ENCODE measurements around the gene SPRYD4.
"Not testable (repeated sequence)": the region's sequence is repeated elsewhere in the genome, so short reads cannot be mapped to it uniquely, and the experiment has no call there.

SPRYD4 gene

DNA sequence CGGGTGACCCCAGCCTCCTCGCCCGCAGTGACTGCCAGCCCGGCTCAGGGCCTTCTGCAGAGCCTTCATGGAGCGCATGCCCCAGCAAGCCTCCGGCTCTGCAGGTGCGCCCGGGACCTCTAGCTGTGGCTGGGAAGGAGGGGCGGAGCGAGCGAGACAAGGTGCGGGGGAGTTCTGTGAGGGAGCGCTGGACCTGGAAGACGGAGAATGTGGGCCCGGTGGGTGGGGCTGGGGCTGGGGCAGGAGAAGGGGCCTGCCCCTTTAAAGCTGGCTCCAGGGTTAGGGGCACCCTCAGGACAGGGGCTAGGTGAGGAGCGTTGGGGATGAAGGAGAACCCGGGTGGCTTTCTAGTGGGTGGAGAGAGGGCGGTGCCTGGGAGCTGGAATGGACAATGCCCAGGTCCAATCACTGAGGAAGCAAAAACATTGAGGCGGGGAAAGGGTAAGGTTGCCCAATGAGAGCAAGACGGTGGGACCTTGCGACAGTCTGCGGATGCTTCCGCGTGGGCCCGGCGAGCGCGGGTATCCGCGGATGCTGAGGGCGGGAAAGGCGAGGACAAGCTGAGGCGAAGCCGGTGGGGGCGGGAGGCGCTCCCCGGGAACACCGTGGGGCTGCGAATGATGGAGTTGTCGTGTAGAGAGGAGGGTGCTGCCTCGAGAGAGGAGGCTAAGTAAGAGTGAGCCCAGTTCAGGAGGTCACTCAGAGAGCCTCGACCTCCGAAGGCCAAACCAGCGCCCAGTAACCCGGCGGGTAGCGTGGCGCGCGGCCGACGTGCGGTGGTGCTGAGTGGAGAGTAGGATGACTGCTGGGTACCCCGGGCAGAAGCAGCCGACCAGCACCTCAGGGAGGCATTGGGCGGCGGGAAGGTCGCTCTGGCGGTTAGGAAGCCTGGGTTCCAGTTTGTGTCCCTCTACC lies 19.9 kb downstream of the SPRYD4 start, which contains the start of gene GLS2:
Gene GLS2 (minus strand): TSS at position 121 of the 915 bp plus-strand sequence. CDS start 43 bp downstream, at position 78.
- Mint-ChIP-seq H3K27ac (no peak within 1 kb of the TSS), H3K4me1 (peaks cover 22% of the 10 kb centered on the region)

DNA sequence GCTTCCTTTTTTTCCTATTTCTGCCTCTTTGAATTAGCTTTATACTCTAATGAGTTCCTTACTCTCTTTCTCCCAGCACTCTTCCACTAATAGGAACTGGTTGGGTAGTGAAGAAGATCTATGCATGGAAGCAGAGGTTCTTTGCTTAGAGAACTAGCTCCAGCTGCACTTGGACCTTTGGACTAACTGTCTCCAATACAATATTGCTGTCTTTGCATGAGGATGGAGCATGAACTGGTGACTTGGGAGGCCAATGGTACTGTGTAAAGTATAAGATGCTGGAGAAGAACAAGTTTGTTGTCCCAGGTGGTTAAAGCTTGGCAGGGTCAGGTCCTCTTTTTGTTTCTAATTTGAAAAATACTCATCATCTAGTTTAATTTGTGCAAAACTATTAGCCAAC lies 22.0 kb downstream of the SPRYD4 start:
- peaks cover 4% of the 10 kb centered on the region for H3K36me3 Mint-ChIP-seq
- CTCF ChIA-PET, result interaction anchor here (0.7 kb wide), 1 partner anchor 95 kb away, joined by 3 read pairs; no protein-coding TSS in a partner anchor
- peaks cover 22% of the 10 kb centered on the region for H3K4me1 Mint-ChIP-seq
- H3K9me3 Mint-ChIP-seq, result peaks cover 2% of the 10 kb centered on the region
- H3K27me3 Mint-ChIP-seq, result peaks cover 74% of the 10 kb centered on the region
- H3K4me3 Mint-ChIP-seq, result no peak overlapping the region
- H3K27ac Mint-ChIP-seq, result no peak overlapping the region
- no peak for DNase-seq

More for the DNA sequence above, 19.9 kb downstream of the SPRYD4 start, which contains the start of gene GLS2:
- peak; percentile 79 for DNase-seq
- peaks cover 2% of the 10 kb centered on the region for H3K9me3 Mint-ChIP-seq
- peaks cover 64% of the 10 kb centered on the region for H3K27me3 Mint-ChIP-seq
- H3K4me3 Mint-ChIP-seq, result peak within 1 kb of the TSS; percentile 74
- CTCF ChIA-PET, result interaction anchor here (1.2 kb wide), 1 partner anchor 10 kb away, joined by 3 read pairs; no protein-coding TSS in a partner anchor
- H3K36me3 Mint-ChIP-seq, result peaks cover 4% of the 10 kb centered on the region

DNA sequence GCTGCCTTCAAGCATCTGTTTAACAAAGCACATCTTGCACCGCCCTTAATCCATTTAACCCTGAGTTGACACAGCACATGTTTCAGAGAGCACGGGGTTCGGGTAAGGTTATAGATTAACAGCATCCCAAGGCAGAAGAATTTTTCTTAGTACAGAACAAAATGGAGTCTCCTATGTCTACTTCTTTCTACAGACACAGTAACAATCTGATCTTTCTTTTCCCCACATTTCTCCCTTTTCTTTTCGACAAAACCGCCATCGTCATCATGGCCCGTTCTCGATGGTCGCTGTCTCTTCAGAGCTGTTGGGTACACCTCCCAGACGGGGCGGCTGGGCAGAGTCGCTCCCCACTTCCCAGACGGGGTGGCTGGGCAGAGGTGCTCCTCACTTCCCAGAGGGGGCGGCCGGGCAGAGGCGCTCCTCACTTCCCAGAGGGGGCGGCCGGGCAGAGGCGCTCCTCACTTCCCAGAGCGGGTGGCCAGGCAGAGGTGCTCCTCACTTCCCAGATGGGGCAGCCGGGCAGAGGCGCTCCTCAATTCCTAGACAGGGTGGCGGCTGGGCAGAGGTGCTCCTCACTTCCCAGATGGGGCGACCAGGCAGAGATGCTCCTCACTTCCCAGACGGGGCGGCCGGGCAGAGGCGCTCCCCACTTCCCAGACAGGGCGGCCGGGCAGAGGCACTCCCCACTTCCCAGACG lies 25.2 kb downstream of the SPRYD4 start:
- DNase-seq, H3K36me3 Mint-ChIP-seq, H3K4me3 Mint-ChIP-seq, H3K9me3 Mint-ChIP-seq, H3K27ac Mint-ChIP-seq, CTCF ChIA-PET: not testable (repeated sequence)
- H3K27me3 Mint-ChIP-seq, result peaks cover 51% of the 10 kb centered on the region
- peaks cover 13% of the 10 kb centered on the region for H3K4me1 Mint-ChIP-seq

DNA sequence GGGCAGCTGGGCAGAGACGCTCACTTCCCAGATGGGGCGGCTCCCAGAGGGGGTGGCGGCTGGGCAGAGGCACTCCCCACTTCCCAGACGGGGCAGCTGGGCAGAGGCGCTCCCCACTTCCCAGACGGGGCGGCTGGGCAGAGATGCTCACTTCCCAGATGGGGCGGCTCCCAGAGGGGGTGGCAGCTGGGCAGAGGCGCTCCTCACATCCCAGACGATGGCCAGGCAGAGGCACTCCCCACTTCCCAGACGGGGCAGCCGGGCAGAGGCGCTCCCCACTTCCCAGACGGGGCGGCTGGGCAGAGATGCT lies 25.7 kb downstream of the SPRYD4 start:
- H3K4me3 Mint-ChIP-seq, H3K27ac Mint-ChIP-seq, H3K4me1 Mint-ChIP-seq, DNase-seq, H3K36me3 Mint-ChIP-seq, H3K9me3 Mint-ChIP-seq, CTCF ChIA-PET: not testable (repeated sequence)
- peaks cover 51% of the 10 kb centered on the region for H3K27me3 Mint-ChIP-seq

DNA sequence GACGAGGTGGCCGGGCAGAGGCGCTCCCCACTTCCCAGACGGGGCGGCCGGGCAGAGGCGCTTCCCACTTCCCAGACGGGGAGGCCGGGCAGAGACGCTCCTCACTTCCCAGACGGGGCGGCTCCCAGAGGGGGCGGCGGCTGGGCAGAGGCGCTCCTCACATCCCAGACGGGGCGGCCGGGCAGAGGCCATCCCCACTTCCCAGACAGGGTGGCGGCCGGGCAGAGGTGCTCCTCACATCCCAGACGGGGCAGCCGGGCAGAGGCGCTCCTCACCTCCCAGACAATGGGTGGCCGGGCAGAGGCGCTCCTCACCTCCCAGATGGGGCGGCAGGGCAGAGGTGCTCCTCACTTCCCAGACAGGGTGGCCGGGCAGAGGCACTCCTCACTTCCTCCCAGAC lies 26.1 kb downstream of the SPRYD4 start:
- H3K27ac Mint-ChIP-seq, H3K9me3 Mint-ChIP-seq, H3K4me1 Mint-ChIP-seq, H3K4me3 Mint-ChIP-seq, H3K36me3 Mint-ChIP-seq, DNase-seq, CTCF ChIA-PET: not testable (repeated sequence)
- H3K27me3 Mint-ChIP-seq, result peaks cover 51% of the 10 kb centered on the region

DNA sequence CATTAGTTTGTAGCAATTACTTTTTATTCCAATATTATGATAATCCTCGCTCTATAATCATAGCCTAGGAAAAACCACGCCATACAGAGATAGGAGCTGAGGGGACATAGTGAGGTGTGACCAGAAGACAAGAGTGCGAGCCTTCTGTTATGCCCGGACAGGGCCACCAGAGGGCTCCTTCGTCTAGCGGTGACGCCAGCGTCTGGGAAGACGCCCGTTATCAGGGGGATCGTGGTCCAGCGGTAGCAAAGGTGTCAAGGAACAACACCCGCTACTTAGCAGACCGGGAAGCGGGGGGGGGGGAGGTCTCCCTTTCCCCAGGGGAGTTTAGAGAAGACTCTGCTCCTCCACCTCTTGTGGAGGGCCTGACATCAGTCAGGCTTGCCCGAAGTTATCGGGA lies 28.3 kb downstream of the SPRYD4 start:
- DNase-seq, result peak; percentile 73
- not testable (repeated sequence) for H3K9me3 Mint-ChIP-seq, H3K4me1 Mint-ChIP-seq, H3K27ac Mint-ChIP-seq, H3K36me3 Mint-ChIP-seq
- CTCF ChIA-PET, result interaction anchor here (0.6 to 1.3 kb wide), 3 partner anchors 12 to 18 kb away, joined by 3 to 4 read pairs (median 4); no protein-coding TSS in a partner anchor
- H3K4me3 Mint-ChIP-seq, result peak overlapping the region; percentile 38
- peaks cover 39% of the 10 kb centered on the region for H3K27me3 Mint-ChIP-seq

DNA sequence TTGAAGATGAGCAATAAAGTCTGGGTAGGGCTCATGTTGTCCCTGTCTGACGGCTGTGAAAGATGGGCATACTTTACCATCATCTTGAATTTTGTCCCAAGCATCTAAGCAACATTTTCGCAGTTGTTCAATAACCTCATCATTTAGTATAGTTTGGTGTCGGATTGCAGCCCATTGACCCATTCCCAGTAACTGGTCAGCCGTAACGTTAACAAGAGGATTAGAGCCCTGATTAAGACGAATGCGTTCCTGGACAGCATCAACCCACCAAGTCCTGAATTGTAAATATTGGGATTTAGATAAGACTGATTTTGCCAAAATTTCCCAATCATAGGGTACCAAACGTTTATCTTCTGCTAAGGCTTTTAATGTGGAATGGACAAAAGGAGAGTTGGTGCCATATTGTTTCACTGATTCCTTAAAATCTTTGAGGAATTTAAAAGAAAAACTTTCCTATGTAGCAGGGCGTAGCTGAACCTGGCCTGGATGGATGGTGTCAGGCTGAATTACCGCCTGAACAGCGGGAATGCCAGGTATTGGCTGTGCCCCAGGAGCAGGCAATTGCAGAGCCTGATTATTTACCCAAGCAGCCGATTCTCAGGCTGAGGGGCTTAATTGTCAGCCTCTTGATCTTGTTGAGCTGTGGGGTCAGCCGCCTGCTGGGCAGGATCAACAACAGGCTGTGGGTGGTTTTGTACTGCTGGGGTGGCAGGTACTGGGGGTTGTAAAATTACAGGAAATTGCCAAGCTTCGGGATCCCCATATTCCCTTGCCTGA lies 29.9 kb downstream of the SPRYD4 start:
- H3K4me1 Mint-ChIP-seq, H3K9me3 Mint-ChIP-seq, DNase-seq, H3K27ac Mint-ChIP-seq, H3K4me3 Mint-ChIP-seq, H3K36me3 Mint-ChIP-seq: not testable (repeated sequence)
- CTCF ChIA-PET, result interaction anchor here (0.9 kb wide), 1 partner anchor 10 kb away, joined by 3 read pairs; the partner anchor contains the start of gene GLS2
- peaks cover 31% of the 10 kb centered on the region for H3K27me3 Mint-ChIP-seq

DNA sequence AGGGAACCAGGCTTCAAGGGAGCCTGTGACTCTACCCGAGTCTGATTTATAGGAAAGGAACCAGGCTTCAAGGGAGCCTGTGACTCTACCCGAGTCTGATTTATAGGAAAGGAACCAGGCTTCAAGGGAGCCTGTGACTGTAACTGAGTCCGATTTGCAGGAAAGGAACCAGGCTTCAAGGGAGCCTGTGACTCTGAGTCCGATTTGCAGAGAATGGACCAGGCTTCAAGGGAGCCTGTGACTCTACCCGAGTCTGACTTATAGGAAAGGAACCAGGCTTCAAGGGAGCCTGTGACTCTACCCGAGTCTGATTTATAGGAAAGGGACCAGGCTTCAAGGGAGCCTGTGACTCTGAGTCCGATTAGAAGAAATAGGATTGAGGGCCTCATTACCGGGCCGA lies 31.1 kb downstream of the SPRYD4 start:
- H3K4me1 Mint-ChIP-seq, CTCF ChIA-PET, H3K27ac Mint-ChIP-seq: not testable (repeated sequence)

DNA sequence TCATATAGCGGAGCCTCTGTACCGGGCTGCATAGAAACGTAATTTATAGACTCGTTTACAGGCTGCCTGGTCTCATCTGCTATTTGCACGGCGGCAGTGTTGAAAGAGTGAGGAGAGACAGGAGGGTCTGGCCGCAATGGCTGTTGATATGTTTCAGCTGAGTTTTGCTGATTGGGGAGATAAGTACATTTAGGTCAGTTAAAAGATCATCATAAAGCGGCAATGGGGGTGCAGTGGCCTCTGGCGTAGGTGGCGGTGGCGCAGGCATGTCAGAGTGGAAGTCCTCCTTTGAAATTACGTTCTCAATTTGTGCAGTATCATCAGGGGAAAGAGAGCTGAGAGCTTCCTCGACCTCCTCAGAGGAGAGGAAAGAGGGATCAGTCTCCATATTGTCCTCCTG lies 31.5 kb downstream of the SPRYD4 start:
- H3K9me3 Mint-ChIP-seq, CTCF ChIA-PET, DNase-seq, H3K4me1 Mint-ChIP-seq, H3K4me3 Mint-ChIP-seq, H3K36me3 Mint-ChIP-seq, H3K27ac Mint-ChIP-seq: not testable (repeated sequence)
- peaks cover 29% of the 10 kb centered on the region for H3K27me3 Mint-ChIP-seq

More for the DNA sequence above, 31.1 kb downstream of the SPRYD4 start:
- H3K27me3 Mint-ChIP-seq, result peaks cover 31% of the 10 kb centered on the region
- H3K4me3 Mint-ChIP-seq, DNase-seq, H3K9me3 Mint-ChIP-seq, H3K36me3 Mint-ChIP-seq: not testable (repeated sequence)

DNA sequence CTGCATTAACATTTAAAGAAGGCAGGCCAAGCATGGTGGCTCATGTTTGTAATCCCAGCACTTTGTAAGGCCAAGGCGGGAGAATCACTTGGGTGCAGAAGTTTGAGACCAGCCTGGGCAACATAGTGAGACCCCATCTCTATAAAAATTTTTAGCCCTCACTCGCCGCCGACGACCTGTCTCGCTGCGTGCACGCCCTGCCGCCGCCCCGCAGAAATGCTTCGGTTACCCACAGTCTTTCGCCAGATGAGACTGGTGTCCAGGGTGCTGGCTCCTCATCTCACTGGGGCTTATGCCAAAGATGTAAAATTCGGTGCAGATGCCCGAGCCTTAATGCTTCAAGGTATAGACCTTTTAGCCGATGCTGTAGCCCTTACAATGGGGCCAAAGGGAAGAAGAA lies 42.4 kb downstream of the SPRYD4 start:
- peaks cover 24% of the 10 kb centered on the region for H3K27me3 Mint-ChIP-seq
- H3K4me3 Mint-ChIP-seq, result no peak overlapping the region
- no peak overlapping the region for H3K27ac Mint-ChIP-seq
- no peak for DNase-seq
- no peaks in the 10 kb centered on the region for H3K36me3 Mint-ChIP-seq
- CTCF ChIA-PET, result interaction anchor here (1.5 to 1.8 kb wide), 2 partner anchors 77 to 80 kb away, joined by 3 to 4 read pairs; no protein-coding TSS in a partner anchor
- H3K9me3 Mint-ChIP-seq, result no peaks in the 10 kb centered on the region
- peaks cover 2% of the 10 kb centered on the region for H3K4me1 Mint-ChIP-seq

DNA sequence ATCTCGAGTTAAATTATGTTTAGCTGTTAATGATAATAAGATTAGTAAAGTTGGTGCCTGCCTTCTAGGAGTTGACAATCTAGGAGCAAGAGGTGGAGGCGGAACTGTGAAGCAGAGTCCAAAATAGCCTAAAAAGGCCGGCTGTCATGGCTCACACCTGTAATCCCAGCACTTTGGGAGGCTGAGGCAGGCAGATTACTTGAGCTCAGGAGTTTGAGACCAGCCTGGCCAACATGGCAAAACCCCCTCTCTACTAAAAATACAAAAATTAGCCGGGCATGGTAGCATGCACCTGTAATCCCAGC lies 45.6 kb downstream of the SPRYD4 start:
- H3K36me3 Mint-ChIP-seq, DNase-seq, H3K4me3 Mint-ChIP-seq, H3K4me1 Mint-ChIP-seq, H3K27ac Mint-ChIP-seq, H3K9me3 Mint-ChIP-seq: not testable (repeated sequence)
- peaks cover 24% of the 10 kb centered on the region for H3K27me3 Mint-ChIP-seq
- CTCF ChIA-PET, result interaction anchor here (0.6 to 4.1 kb wide), 24 partner anchors 8 to 217 kb away, joined by 3 to 66 read pairs (median 5); partner anchors contain the start of gene RBMS2

DNA sequence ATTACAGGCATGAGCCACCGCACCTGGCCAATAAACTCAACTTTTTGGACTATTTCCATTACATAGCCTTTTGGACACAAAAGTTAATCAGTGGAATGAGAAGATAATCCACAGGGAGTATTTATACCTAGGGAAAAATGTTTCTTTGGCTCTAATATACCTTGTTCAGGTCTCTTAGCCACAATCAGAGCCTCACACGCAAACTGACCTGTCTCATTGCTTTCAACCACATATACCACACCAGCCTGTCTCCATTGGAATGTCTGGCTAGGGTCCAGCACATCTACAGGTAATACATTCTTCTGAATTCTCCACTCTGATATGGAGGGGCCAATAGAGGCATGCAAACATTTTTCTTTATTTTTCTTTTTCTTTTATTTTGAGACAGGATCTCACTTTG lies 49.5 kb downstream of the SPRYD4 start:
- CTCF ChIA-PET, result interaction anchor here (1.0 kb wide), 1 partner anchor 119 kb away, joined by 4 read pairs; no protein-coding TSS in a partner anchor
- H3K4me3 Mint-ChIP-seq, result no peak overlapping the region
- H3K9me3 Mint-ChIP-seq, result no peaks in the 10 kb centered on the region
- DNase-seq, result no peak
- H3K36me3 Mint-ChIP-seq, result no peaks in the 10 kb centered on the region
- no peak overlapping the region for H3K27ac Mint-ChIP-seq
- H3K4me1 Mint-ChIP-seq, result peaks cover 35% of the 10 kb centered on the region
- H3K27me3 Mint-ChIP-seq, result peaks cover 19% of the 10 kb centered on the region

DNA sequence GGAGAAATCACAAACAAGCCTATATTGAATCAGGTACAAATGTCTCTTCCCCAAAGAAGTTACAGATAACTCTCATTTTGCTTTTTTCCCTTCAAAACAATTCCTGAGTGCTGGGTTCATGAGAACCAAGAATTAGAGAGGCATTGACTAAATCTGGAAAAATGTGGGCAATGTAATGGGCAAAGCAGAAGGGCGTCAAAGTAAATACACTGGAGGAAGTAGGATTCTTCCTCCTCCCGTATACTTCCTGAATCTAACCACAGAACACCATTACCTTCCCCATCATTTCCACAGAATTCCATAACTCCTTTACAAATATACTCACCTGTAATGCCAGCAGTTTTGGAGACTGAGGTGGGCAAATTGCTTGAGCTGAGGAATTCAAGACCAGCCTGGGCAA lies 50.2 kb downstream of the SPRYD4 start:
- CTCF ChIA-PET, result interaction anchor here (0.6 kb wide), 1 partner anchor 596 kb away, joined by 5 read pairs; no protein-coding TSS in a partner anchor
- Mint-ChIP-seq H3K27me3 (peaks cover 19% of the 10 kb centered on the region), H3K27ac (no peak overlapping the region), H3K36me3 (no peaks in the 10 kb centered on the region), H3K9me3 (no peaks in the 10 kb centered on the region), H3K4me3 (no peak overlapping the region), H3K4me1 (peaks cover 34% of the 10 kb centered on the region)
- no peak for DNase-seq

DNA sequence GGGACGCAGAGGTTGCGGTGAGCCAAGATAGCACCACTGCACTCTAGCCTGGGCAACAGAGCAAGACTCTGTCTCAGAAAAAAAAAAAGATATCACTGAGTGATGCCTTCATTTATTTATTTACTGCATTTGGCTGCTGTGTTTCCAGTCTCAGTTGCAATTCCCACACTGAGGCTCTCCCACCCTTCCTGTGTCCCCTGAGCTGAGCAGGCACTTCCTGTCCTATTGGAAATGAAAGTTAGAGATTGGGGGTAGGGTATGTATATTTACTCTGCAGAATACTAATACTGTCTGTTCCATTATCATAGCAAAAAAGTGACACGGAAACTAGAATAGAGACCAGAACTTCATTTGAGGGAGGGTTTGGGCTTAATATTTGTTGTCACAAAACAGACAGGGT lies 51.7 kb downstream of the SPRYD4 start:
- Mint-ChIP-seq H3K27me3 (peaks cover 16% of the 10 kb centered on the region), H3K4me3 (no peak overlapping the region), H3K36me3 (no peaks in the 10 kb centered on the region), H3K9me3 (no peaks in the 10 kb centered on the region), H3K4me1 (peaks cover 33% of the 10 kb centered on the region), H3K27ac (no peak overlapping the region)
- no peak for DNase-seq
- CTCF ChIA-PET, result interaction anchor here (1.5 to 3.2 kb wide), 4 partner anchors 17 to 117 kb away, joined by 5 to 18 read pairs (median 12); no protein-coding TSS in a partner anchor
